SK-N-SH (cell line): ENCODE data around the gene RPIA. TPM values are rescaled to one million over a fixed set of nuclear protein-coding genes. Genes with fewer than 3 reads are reported as not detected.

Experiments used
- CTCF ChIA-PET: fragments of 300-600, 350-600 bp; formaldehyde crosslinking; extraction: SDS; loops from one replicate; lab custom pipeline; 2021; lab: Yijun Ruan, JAX
- POLR2A ChIA-PET: fragments of 350-600 bp; sonication (Branson Sonifier 250); formaldehyde crosslinking; extraction: SDS; loops from one replicate; lab custom pipeline; 2020; ENCODE audit warnings: antibody characterized with exemption, inconsistent platforms; lab: Yijun Ruan, JAX
- DNase-seq: peaks from one replicate; pipeline ENCODE4 v3.0.0; 2012
- H2AFZ ChIP-seq: fragments of 200-600 bp; sonication (generic); 2 replicates; pipeline ENCODE4 v1.8.1; 2016; ENCODE audit warnings: antibody characterized with exemption, mild to moderate bottlenecking, low read depth
- H3F3A ChIP-seq: fragments of 200-600 bp; sonication (generic); replicated peaks from 2 replicates; pipeline ENCODE3; 2016; ENCODE audit warnings: antibody characterized with exemption, mild to moderate bottlenecking; ENCODE audit not compliant: insufficient read depth
- H3K27ac ChIP-seq, 2 experiments: fragments of 200-500 bp in 1 of 2; fragments of 200-600 bp in 1 of 2; sonication (Bioruptor generic) in 1 of 2; sonication (generic), shearing (Covaris generic) in 1 of 2; 2 replicates each; pipeline versions ENCODE4 v1.5.1 to v1.6.1; 2014 to 2016; ENCODE audit warnings: low read depth in 2 of 2, inconsistent platforms in 1 of 2, low read length in 1 of 2, mild to moderate bottlenecking in 1 of 2, mixed read lengths in 1 of 2
- H3K27me3 ChIP-seq: fragments of 200-600 bp; sonication (generic), shearing (Covaris generic); 2 replicates; pipeline ENCODE4 v1.6.1; 2016; ENCODE audit warnings: mixed run types; ENCODE audit not compliant: insufficient read depth
- H3K36me3 ChIP-seq, 2 experiments: fragments of 200-500 bp in 1 of 2; fragments of 200-600 bp in 1 of 2; sonication (Bioruptor generic) in 1 of 2; sonication (generic) in 1 of 2; replicated peaks in 1 of 2; 2 replicates each; pipeline versions ENCODE3 to v1.5.1; 2014 to 2016; ENCODE audit warnings: low read length in 1 of 2, mild to moderate bottlenecking in 1 of 2; ENCODE audit not compliant: insufficient read depth in 2 of 2, control insufficient read depth in 1 of 2
- H3K4me1 ChIP-seq, 2 experiments: fragments of 200-500 bp in 1 of 2; fragments of 200-600 bp in 1 of 2; sonication (Bioruptor generic) in 1 of 2; sonication (generic), shearing (Covaris generic) in 1 of 2; 2 replicates each; pipeline versions ENCODE4 v1.5.1 to v1.6.1; 2014 to 2016; ENCODE audit warnings: low read depth in 1 of 2, low read length in 1 of 2, mixed run types in 1 of 2; ENCODE audit not compliant: insufficient read depth in 2 of 2, control insufficient read depth in 1 of 2
- H3K4me2 ChIP-seq: fragments of 200-600 bp; sonication (generic), shearing (Covaris generic); 2 replicates; pipeline ENCODE4 v1.6.1; 2017; ENCODE audit warnings: mixed run types
- H3K4me3 ChIP-seq, 2 experiments: fragments of 200-500 bp in 1 of 2; fragments of 200-600 bp in 1 of 2; sonication (Bioruptor generic) in 1 of 2; sonication (generic), shearing (Covaris generic) in 1 of 2; 2 replicates each; pipeline versions ENCODE4 v1.5.1 to v1.8.1; 2014 to 2016; ENCODE audit warnings: low read depth in 2 of 2, inconsistent platforms in 1 of 2, low read length in 1 of 2, mild to moderate bottlenecking in 1 of 2, mixed read lengths in 1 of 2, moderate library complexity in 1 of 2
- H3K79me2 ChIP-seq: fragments of 200-600 bp; sonication (generic); 2 replicates; pipeline ENCODE4 v1.8.1; 2017; ENCODE audit warnings: mild to moderate bottlenecking; ENCODE audit not compliant: insufficient read depth
- H3K9ac ChIP-seq: fragments of 200-600 bp; sonication (generic); 2 replicates; pipeline ENCODE4 v1.6.1; 2017; ENCODE audit warnings: mixed run types
- H3K9me2 ChIP-seq: fragments of 200-600 bp; sonication (generic); 2 replicates; pipeline ENCODE4 v1.6.1; 2017; ENCODE audit warnings: mixed run types
- H3K9me3 ChIP-seq: fragments of 200-600 bp; sonication (generic); 2 replicates; pipeline ENCODE4 v1.6.1; 2017; ENCODE audit warnings: mixed run types, mild to moderate bottlenecking, moderate library complexity
- H4K20me1 ChIP-seq: fragments of 200-600 bp; sonication (generic); 2 replicates; pipeline ENCODE4 v1.6.1; 2017; ENCODE audit warnings: mild to moderate bottlenecking, mixed run types; ENCODE audit not compliant: insufficient read depth
- EP300 ChIP-seq, 2 experiments: IDR thresholded peaks; 2 replicates each; pipeline versions ENCODE4 v1.4.0 to v1.6.1; 2012; ENCODE audit warnings: borderline replicate concordance in 1 of 2, low read depth in 1 of 2, low read length in 1 of 2
- EZH2phosphoT487 ChIP-seq: fragments of 200-600 bp; sonication (generic); IDR thresholded peaks from 2 replicates; pipeline ENCODE4 v1.6.1; 2017; ENCODE audit warnings: low read depth, mixed run types, mild to moderate bottlenecking, antibody characterized with exemption, moderate library complexity, borderline replicate concordance
- GABPA ChIP-seq: IDR thresholded peaks from 2 replicates; pipeline ENCODE4 v1.4.0; 2012; ENCODE audit warnings: low read depth, mild to moderate bottlenecking
- GATA2 ChIP-seq: sonication (generic); formaldehyde crosslinking; IDR thresholded peaks from 2 replicates; pipeline ENCODE4 v1.5.0; 2020; ENCODE audit warnings: mild to moderate bottlenecking, missing genetic modification reagents
- MXI1 ChIP-seq: IDR thresholded peaks from 2 replicates; pipeline ENCODE4 v1.6.1; 2012; ENCODE audit warnings: mild to moderate bottlenecking, low read depth, low read length, improper control_type of control experiment
- NRF1 ChIP-seq: IDR thresholded peaks from 2 replicates; pipeline ENCODE4 v1.6.1; 2012; ENCODE audit warnings: low read depth, mild to moderate bottlenecking, low read length
- RAD21 ChIP-seq: IDR thresholded peaks from 2 replicates; pipeline ENCODE4 v1.6.1; 2012; ENCODE audit warnings: mild to moderate bottlenecking, low read length
- REST ChIP-seq: IDR thresholded peaks from 2 replicates; pipeline ENCODE4 v1.6.1; 2012; ENCODE audit warnings: mild to moderate bottlenecking, low read depth, low read length, moderate library complexity
- RFX5 ChIP-seq: IDR thresholded peaks from 2 replicates; pipeline ENCODE4 v1.6.1; 2012; ENCODE audit warnings: mild to moderate bottlenecking, improper control_type of control experiment, low read length
- RXRA ChIP-seq: IDR thresholded peaks from 2 replicates; pipeline ENCODE4 v1.4.0; 2012; ENCODE audit warnings: low read depth, mild to moderate bottlenecking, borderline replicate concordance
- SIN3A ChIP-seq: IDR thresholded peaks from 2 replicates; pipeline ENCODE4 v1.6.1; 2012; ENCODE audit warnings: low read depth, mild to moderate bottlenecking, low read length, moderate library complexity, borderline replicate concordance
- TAF1 ChIP-seq: IDR thresholded peaks from 2 replicates; pipeline ENCODE4 v1.6.1; 2012; ENCODE audit warnings: low read depth, mild to moderate bottlenecking, low read length, moderate library complexity, borderline replicate concordance
- TCF12 ChIP-seq: IDR thresholded peaks from 2 replicates; pipeline ENCODE4 v1.4.0; 2012
- USF2 ChIP-seq: fragments of 150-350 bp; IDR thresholded peaks from 2 replicates; pipeline ENCODE4 v1.6.1; 2017; ENCODE audit warnings: antibody characterized with exemption, low read length, low read depth, borderline replicate concordance
- YY1 ChIP-seq: IDR thresholded peaks from 2 replicates; pipeline ENCODE4 v1.4.0; 2012; ENCODE audit warnings: low read depth, mild to moderate bottlenecking
- ZBTB33 ChIP-seq: IDR thresholded peaks from 2 replicates; pipeline ENCODE4 v1.4.0; 2012; ENCODE audit warnings: low read depth, borderline replicate concordance
- WGBS: methylation state at CpG from one replicate; pipeline ENCODE4 v1.1.6; 2017; ENCODE audit warnings: low lambda C conversion rate; 5-methylcytosine and 5-hydroxymethylcytosine counted together
- polyA plus RNA-seq, 3 experiments: library from polyadenylated mRNA; depleted of rRNA; stranded (reverse); fragments of >200 nt; gene quantifications; 2 replicates each; pipeline ENCODE4 v1.2.3, GENCODE V29; 2012

RPIA gene
- polyA plus RNA-seq, 1 of the 3 experiments (the other 2 are of a cell fraction): 17.4 TPM

- 99% methylated on average over 8 of the region's 8 CpGs for WGBS
- POLR2A ChIA-PET: no interaction called here
- no peak for DNase-seq
These were observed 37.7 kb downstream of the RPIA start for GRCh38 chr2:88729061-88729745.

More at GRCh38 chr2:88729061-88729745, 37.7 kb downstream of the RPIA start:
- H3K36me3 ChIP-seq: no peaks in the 10 kb centered on the region
- H3K9ac ChIP-seq: no peak overlapping the region
- no peaks in the 10 kb centered on the region; the same call in 1 of the 2 replicates for H3K79me2 ChIP-seq
- no peak overlapping the region for H3K4me3 ChIP-seq
- H4K20me1 ChIP-seq: no peaks in the 10 kb centered on the region
- H3F3A ChIP-seq: no peaks in the 10 kb centered on the region
- H3K9me3 ChIP-seq: no peaks in the 10 kb centered on the region
- TF ChIP-seq RXRA: no peak
- no peak for TF ChIP-seq TCF12
- TF ChIP-seq SIN3A: no peak
- no peak for TF ChIP-seq NRF1
- no peak for TF ChIP-seq MXI1
- no peak for TF ChIP-seq GABPA
- TF ChIP-seq USF2: no peak
- no peak for TF ChIP-seq YY1
- TF ChIP-seq GATA2: no peak
- no peak for TF ChIP-seq TAF1
- TF ChIP-seq RAD21: no peak
- no peak for TF ChIP-seq REST
- no peak for TF ChIP-seq EZH2phosphoT487
- no peak for TF ChIP-seq ZBTB33
- TF ChIP-seq RFX5: no peak
- TF ChIP-seq EP300 (IDR thresholded peaks at IDR 0.05; ENCODE audit: borderline replicate concordance in 1 of 2, low read depth in 1 of 2, low read length in 1 of 2): no peak
- H3K27ac ChIP-seq: no peak overlapping the region
- H3K27me3 ChIP-seq: no peaks in the 10 kb centered on the region
- peaks cover 0 to 12% of the 10 kb centered on the region in 2 experiments; a peak in 1 of 4 replicates for H3K4me1 ChIP-seq
- no peak overlapping the region for H3K4me2 ChIP-seq
- H3K9me2 ChIP-seq: no peaks in the 10 kb centered on the region
- H2AFZ ChIP-seq: no peak overlapping the region
- CTCF ChIA-PET: interaction anchor here (1.7 kb wide), 1 partner anchor 11 kb away, joined by 13 read pairs; no protein-coding TSS in a partner anchor
